Thyroid gland (tissue), 4 donors: ENCODE measurements around the gene CARMIL1.

Source experiments
- CTCF ChIP-seq, 6 experiments: fragments of 200-600 bp in 3 of 6; fragments of 450-650 bp in 3 of 6; sonication (generic) in 3 of 6; IDR thresholded peaks; one replicate each; pipeline ENCODE4 v1.5.1; 2016 to 2019; ENCODE audit warnings: antibody characterized with exemption in 6 of 6, mild to moderate bottlenecking in 2 of 6, inconsistent platforms in 1 of 6, moderate library complexity in 1 of 6
- POLR2A ChIP-seq, 2 donors: fragments of 450-650 bp; IDR thresholded peaks; one replicate each; pipeline ENCODE4 v1.6.1; 2017; ENCODE audit warnings: antibody characterized with exemption in 2 of 2, mild to moderate bottlenecking in 2 of 2, moderate library complexity in 1 of 2

DNA sequence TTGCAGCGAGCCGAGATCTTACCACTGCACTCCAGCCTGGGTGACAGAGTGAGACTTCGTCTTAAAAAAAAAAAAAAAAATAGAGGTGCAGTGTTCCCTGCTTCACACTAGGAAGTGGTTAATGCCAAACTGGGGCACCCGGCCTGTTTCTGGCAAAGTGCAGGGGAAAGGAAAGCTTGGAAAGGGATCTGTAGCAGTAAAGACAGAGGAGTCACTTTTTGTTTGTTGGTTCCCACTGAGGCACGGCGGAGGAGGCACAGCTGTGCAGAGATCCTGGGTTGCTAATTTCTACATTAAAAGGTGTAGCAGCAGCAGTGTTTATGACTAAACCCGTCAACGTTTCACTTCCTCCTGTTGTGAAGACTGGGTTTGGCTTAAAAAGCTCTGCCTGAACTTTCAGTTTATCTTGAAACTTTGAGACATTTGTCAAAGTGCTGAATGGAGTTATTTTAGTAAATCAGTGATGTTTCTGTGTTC lies 125.6 kb downstream of the CARMIL1 start:
- no peak for TF ChIP-seq CTCF (IDR thresholded peaks at IDR 0.05)
- TF ChIP-seq POLR2A (IDR thresholded peaks at IDR 0.05), result no peak
